Measurements from ENCODE around the gene JUND. TPM values are rescaled to one million over a fixed set of nuclear protein-coding genes. Genes with fewer than 3 reads are reported as not detected.

The JUND gene
- polyA plus RNA-seq, 1 donor (not counting 4 experiments of a cell fraction or from before 2014, with no cell fraction given), result 17.2 TPM

- Histone ChIP-seq H3K4me3 (ENCODE audit: control insufficient read depth in 2 of 3, extremely low read depth in 1 of 3, insufficient read depth in 2 of 3, low read depth in 1 of 3, low read length in 3 of 3) (no peak overlapping the region), H3K4me2 (ENCODE audit: control insufficient read depth, extremely low read depth, insufficient read depth, low read depth, low read length) (no peak overlapping the region), H3K9me3 (ENCODE audit: control insufficient read depth, low read depth, low read length) (no peaks in the 10 kb centered on the region), H3K4me1 (ENCODE audit: control insufficient read depth, extremely low read depth, insufficient read depth, low read length) (no peaks in the 10 kb centered on the region), H2AFZ (ENCODE audit: control insufficient read depth, low read length) (no peak overlapping the region), H3K27ac (ENCODE audit: control insufficient read depth, insufficient read depth, low read length) (no peak overlapping the region), H3K79me2 (ENCODE audit: control insufficient read depth, insufficient read depth, low read length) (no peaks in the 10 kb centered on the region), H3K27me3 (ENCODE audit: control insufficient read depth, extremely low read depth, insufficient read depth, low read length) (peaks cover 39% of the 10 kb centered on the region), H3K9ac (ENCODE audit: control insufficient read depth, extremely low read depth, insufficient read depth, low read length) (no peak overlapping the region), H3K36me3 (ENCODE audit: control insufficient read depth in 2 of 2, extremely low read depth in 1 of 2, insufficient read depth in 2 of 2, low read length in 2 of 2) (no peaks in the 10 kb centered on the region), H4K20me1 (ENCODE audit: control insufficient read depth, extremely low read depth, insufficient read depth, low read length) (no peaks in the 10 kb centered on the region), H3K9me1 (ENCODE audit: control insufficient read depth, extremely low read depth, insufficient read depth, low read length) (no peaks in the 10 kb centered on the region)
- dilution Hi-C loops (cut with MboI; ENCODE audit: extremely low pct_ligation_motif_present, low sequenced_read_pairs), result no loop called here
- FAIRE-seq (no peak), DNase-seq (ENCODE audit: low read depth, low spot score) (no peak)
- no peak for TF ChIP-seq CTCF (optimal IDR thresholded peaks at IDR 0.05 in 1 of 3, IDR thresholded peaks at IDR 0.05 in 1 of 3, conservative IDR thresholded peaks at IDR 0.05 in 1 of 3; ENCODE audit: extremely low read depth in 1 of 3, insufficient read depth in 2 of 3, low read length in 3 of 3)
- no peak for TF ChIP-seq EZH2 (IDR thresholded peaks at IDR 0.05; ENCODE audit: low read length)
Measured at GRCh38 chr19:18229915-18230314, 51.5 kb downstream of the JUND start.

Small RNA genes within 50 kb of the gene (small RNA-seq; reads per million reads assigned to genes)
- gene MIR3188 (ENCODE audit: insufficient read length in 3 of 3, low read depth in 3 of 3, low replicate concordance in 1 of 3), result 0 reads per million in 3 experiments
- gene RPL39P38 (ENCODE audit: insufficient read length in 3 of 3, low read depth in 3 of 3, low replicate concordance in 1 of 3), result 0 reads per million in 3 experiments

Other genes with a start within 250 kb of the JUND start
- gene IL12RB1, start 194.7 kb downstream of the JUND start, polyA plus RNA-seq, result 0.09 TPM in 1 of 3 replicates, not detected in the others
- 0.73 to 1.4 TPM (median 0.76 TPM) in 3 replicates for gene MAST3, start 183.8 kb downstream of the JUND start, polyA plus RNA-seq
- gene PIK3R2, start 128.5 kb downstream of the JUND start, polyA plus RNA-seq, result 12.4 to 19.6 TPM (median 13.9 TPM) in 3 replicates
- gene IFI30, start 107.8 kb downstream of the JUND start, polyA plus RNA-seq, result 28.1 to 72.7 TPM (median 31.3 TPM) in 3 replicates
- gene MPV17L2, start 88.4 kb downstream of the JUND start, polyA plus RNA-seq, result 26.3 to 39.8 TPM (median 26.8 TPM) in 3 replicates
- gene RAB3A, start 77.6 kb downstream of the JUND start, polyA plus RNA-seq, result 0.30 to 0.92 TPM (median 0.56 TPM) in 3 replicates
- 0.03 TPM in 1 of 3 replicates, not detected in the others for gene PDE4C, start 55.2 kb downstream of the JUND start, polyA plus RNA-seq
- gene IQCN, start 7.2 kb downstream of the JUND start, polyA plus RNA-seq, result 0.02 to 0.06 TPM in 2 of 3 replicates, not detected in the other
- gene LSM4, start 41.5 kb upstream of the JUND start, polyA plus RNA-seq, result 150 to 170 TPM (median 162 TPM) in 3 replicates
- 4.8 to 5.8 TPM (median 5.6 TPM) in 3 replicates for gene PGPEP1, start 59.0 kb upstream of the JUND start, polyA plus RNA-seq
- 0.27 to 0.49 TPM (median 0.31 TPM) in 3 replicates for gene GDF15, start 104.5 kb upstream of the JUND start, polyA plus RNA-seq
- gene LRRC25, start 116.0 kb upstream of the JUND start, polyA plus RNA-seq, result not detected in 3 replicates
- gene SSBP4, start 137.8 kb upstream of the JUND start, polyA plus RNA-seq, result 7.5 to 11.3 TPM (median 10.8 TPM) in 3 replicates
- 3.5 to 8.3 TPM (median 7.0 TPM) in 3 replicates for gene ISYNA1, start 156.5 kb upstream of the JUND start, polyA plus RNA-seq
- 4.4 to 8.3 TPM (median 6.8 TPM) in 3 replicates for gene ELL, start 240.4 kb upstream of the JUND start, polyA plus RNA-seq